SK-MEL-5 (cell line): ENCODE data around the gene ENTPD8. TPM values are rescaled to one million over a fixed set of nuclear protein-coding genes. Genes with fewer than 3 reads are reported as not detected.
"Not testable (repeated sequence)": the region's sequence is repeated elsewhere in the genome, so short reads cannot be mapped to it uniquely, and the experiment has no call there.

Source experiments
- DNase-seq: peaks from one replicate; pipeline ENCODE4 v3.0.0-alpha.2; 2016; ENCODE audit warnings: low read depth, low spot score
- in situ Hi-C: cut with HindIII; loops from 2 replicates; pipeline ENCODE4 v1.10.0; 2016; ENCODE audit warnings: low sequenced_read_pairs, high pct_unique_total_duplicates, low pct_unique_long_range_greater_than_20kb
- total RNA-seq: library from RNA; depleted of rRNA; stranded (reverse); fragments of >200 nt; shearing (Covaris generic); gene quantifications from 2 replicates; pipeline ENCODE4 v1.2.3, GENCODE V29; 2014

The ENTPD8 gene
- total RNA-seq, 1 experiment from 2014 or later = not detected

DNA sequence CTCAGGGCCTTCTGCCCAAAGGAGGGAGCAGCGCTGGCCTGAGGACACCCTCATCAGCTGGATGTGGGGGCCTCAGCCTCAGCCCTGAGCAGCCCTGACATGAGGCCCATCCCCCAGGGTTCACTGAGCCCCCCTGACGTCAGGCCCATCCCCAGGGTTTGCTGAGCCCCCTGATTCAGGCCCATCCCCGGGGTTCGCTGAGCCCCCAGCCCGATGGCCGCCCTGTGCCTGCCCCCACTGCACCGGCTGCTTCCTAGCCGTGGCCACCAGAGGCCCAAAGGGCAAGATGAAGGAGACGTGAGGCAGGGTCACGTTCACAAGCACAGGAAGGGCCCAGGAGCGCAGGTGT, 37.4 kb upstream of the ENTPD8 start:
- DNase-seq = no peak
- in situ Hi-C loops = no loop called here

DNA sequence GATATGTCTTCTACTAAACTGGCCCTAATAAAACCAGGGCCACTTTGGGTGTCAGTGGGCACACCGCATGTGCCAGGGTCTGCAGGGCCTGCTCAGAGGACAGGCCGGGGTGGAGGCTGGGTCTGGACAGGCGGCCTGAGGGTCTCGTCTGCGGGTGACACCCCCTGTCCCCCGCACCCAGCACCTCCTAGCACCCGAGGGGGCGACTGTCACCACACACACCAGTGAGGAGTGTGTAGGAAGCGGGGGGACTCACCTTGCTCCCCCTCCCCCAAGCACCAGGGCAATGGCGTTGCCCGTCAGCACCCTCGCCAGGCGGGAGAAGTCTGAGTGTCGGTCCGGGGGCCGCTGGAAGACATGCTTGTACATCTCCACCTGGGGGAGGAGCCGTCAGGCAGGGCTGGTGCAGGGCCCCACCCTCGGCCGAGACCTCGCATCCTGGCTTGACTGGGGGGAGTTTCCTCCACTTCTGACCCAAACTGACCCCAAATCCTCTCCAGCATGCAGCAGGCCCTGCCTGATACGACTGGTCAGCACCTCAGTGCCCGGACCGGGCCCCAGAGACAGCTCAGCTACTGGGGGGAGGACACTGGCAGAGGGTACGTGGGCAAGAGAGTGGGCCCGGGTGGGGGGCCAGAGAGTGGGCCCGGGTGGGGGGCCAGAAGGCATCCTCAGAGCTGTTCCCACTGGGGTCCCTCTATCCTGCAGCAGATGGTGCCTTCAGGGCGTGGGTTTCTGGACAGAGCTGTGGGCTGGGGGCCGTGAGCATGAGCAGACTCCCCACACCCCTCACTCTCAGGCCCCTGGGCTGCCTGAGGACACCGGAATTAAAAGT, 36.8 kb upstream of the ENTPD8 start:
- in situ Hi-C loops = no loop called here
- no peak for DNase-seq

DNA sequence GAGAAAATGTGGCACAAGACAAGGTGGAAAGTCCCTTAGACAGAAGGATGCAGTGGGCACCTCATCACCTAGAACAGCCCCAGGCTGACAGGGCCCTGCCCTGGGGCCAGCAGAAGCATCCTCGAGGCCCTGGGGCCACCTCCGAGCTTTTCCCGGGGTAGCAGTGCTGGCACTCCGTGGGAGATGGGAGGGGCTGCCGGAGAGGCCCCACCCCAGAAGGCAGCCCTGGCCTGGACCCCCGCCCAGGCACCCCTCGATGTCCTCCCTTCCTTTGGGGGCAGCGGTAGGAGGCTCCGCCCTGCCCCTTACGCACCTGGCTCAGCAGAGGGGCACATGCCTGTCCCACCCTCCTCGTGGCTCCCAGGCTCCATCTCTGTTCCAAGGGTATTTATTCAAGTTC, 35.7 kb upstream of the ENTPD8 start:
- DNase-seq = no peak
- in situ Hi-C loops = no loop called here

DNA sequence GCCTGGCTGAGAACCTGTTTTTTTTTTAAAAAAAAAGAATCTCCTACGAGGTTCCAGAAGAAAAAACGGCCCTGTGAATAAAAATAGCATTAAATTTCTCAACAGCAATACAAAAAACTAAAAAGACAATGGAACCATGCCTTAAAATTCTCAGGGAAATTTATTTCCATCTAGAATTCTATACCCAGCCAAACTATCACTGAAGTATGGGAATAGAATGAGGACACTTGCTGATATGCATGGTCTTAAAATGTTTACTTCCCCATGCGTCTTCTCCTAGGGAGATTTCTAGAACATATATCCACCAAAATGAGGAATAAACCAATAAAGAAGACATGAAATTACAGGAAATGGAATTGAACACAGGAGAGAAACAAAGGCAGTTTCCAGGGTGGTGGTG, 34.5 kb upstream of the ENTPD8 start:
- no peak for DNase-seq
- in situ Hi-C loops = no loop called here

DNA sequence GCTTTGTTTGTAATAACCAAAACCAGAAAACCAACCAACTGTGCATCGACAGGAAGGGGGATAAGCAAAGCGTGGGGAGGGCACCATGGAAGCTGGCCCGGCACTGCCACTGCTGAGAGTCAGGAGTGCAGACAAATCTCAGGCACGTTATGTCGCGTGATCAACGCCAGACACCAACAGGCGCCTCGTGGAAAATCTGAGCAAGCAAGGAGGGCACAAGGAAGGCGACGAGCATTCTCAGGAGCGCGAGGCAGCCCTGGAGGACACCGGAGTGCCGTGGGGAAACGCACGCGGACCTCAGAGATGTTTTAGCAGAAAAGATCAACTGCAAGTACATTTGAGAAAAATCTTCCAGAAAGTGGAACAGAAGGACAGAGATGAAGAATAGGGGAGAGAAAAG, 33.1 kb upstream of the ENTPD8 start:
- DNase-seq = no peak
- in situ Hi-C loops = no loop called here

DNA sequence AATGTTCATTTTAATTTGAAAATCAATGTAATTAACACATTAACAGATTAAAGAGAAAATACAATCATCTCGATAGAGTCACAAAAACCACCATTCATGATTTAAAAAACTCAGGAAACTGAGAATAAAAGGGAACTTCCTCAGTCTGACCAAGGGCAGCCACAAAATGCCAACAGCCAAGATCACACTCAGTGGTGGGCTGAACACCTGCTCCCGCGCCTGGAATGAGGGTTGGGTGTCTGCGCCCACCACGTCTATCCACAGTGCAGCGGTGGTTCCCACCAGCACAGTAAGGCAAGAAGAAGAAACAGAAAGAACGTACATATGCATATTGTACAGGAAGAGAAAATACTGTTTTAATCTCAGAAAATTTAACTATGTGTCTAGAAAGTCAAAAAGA, 29.6 kb upstream of the ENTPD8 start:
- in situ Hi-C loops = no loop called here
- DNase-seq = no peak

DNA sequence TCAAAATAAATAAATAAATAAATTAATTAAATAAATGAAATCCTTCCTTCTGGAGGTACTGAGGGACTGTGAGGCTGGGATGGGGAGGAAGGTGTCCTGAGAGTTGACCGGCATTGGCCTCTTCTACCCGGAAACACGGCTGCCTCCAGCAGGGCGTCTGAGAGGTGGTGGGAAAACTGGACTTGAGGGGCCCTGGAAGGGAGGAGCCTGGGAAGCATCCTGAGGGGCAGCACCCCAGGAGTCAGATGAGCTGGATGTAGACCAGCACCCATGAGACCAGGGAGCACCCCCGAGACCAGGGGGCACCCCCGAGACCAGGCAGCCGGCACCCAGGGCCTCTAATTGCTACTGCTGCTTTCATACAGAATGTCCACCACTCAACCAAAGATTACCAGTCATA, 26.7 kb upstream of the ENTPD8 start:
- in situ Hi-C loops = no loop called here
- no peak for DNase-seq

DNA sequence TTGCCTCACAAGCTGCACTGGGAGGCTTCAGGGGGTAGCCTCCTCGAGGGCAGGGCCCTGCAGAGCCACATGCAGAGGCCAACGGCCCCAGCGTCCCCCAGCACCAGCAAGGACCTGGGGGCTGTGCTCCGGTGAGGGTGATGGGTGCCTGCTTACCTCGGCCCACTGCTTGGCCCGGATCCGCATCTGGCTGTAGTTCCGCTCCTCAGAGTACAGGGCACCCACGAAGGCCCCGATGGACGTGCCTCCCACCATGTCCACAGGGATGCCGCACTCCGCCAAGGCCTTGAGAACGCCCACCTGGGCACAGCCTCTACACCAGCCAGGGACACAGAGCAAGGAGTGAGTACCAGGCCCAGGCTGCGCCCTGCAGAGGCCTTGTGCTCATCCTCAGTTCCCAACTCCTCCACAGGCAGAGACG, 26.0 kb upstream of the ENTPD8 start:
- no peak for DNase-seq
- in situ Hi-C loops = no loop called here

DNA sequence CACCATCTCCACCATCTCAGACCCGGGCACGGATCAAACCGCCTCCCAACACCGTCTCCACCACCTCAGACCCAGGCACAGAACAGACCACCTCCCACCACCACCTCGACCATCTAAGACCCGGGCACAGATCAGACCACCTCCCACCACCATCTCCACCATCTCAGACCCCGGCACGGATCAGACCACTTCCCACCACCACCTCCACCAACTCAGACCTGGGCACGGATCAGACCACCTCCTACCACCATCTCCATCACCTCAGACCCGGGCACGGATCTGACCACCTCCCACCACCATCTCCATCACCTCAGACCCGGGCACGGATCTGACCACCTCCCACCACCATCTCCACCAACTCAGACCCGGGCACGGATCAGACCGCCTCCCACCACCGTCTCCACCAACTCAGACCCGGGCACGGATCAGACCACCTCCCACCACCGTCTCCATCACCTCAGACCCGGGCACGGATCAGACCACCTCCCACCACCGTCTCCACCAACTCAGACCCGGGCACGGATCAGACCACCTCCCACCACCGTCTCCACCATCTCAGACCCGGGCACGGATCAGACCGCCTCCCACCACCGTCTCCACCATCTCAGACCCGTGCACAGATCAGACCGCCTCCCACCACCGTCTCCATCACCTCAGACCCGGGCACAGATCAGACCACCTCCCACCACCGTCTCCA, 25.4 kb upstream of the ENTPD8 start:
- in situ Hi-C loops, DNase-seq: not testable (repeated sequence)

DNA sequence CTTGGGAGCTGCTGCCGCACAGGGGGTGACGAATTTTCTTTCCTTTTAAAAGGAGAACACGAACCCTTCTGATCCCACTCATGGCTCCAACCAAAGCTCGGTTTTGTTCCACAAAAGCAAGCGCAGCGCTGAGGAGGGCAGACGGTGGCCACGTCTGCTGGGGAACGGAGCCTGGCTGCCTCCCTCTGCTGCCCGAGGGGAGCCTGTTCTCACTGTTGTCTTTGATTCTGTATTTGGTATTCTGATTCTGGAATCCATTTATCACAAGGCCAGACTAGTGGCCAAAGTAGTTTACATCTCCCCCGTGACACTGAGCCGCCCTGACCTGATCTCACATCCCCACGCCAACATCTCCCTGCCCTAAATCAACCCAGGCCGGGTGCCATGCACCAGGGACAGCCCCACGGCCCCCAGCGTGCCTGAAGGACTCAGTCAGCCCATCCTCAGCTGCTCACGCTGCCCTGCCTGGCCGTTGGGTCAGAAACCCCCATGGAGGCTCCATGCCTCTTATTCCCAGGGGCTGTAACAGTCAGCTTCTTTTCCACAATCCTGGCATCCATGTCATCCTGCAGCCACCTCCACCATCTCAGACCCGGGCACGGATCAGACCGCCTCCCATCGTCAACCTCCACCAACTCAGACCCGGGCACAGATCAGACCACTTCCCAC, 24.7 kb upstream of the ENTPD8 start:
- DNase-seq = no peak
- in situ Hi-C loops = no loop called here

DNA sequence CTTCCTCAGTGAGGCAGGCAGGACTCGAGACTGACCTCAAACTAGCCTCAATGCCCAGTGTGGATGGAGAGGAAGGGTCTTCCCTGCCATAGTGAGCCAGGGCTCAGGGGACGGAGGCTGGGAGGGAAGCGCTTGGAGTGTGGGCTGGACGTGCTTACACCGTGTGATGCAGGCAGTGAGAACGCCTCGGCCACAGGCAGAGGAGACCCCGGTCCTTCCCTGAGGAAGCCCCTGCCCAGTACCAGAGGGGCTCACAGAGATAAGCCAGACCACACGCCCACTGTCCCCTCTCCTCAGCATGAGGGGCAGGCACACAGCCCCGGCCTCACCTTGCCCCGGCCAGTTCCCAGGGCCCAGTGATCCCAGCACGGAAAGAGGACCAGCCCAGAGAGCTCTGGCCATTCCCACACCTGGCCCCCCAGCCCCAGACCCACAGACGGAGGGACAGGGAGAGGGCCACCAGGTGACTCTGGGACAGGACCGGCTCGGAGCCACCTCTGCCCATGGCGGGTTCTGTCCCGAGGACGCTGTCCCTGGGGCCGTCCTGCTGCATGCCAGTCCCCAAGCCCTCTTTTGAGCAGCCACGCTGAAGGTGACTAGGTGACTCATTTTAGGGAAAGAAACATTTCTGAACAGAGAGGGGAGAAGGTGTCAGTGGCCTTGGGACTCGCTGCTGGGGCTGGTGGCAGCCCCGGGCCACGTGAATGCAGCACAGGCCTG, 24.0 kb upstream of the ENTPD8 start:
- no peak for DNase-seq
- in situ Hi-C loops = no loop called here

DNA sequence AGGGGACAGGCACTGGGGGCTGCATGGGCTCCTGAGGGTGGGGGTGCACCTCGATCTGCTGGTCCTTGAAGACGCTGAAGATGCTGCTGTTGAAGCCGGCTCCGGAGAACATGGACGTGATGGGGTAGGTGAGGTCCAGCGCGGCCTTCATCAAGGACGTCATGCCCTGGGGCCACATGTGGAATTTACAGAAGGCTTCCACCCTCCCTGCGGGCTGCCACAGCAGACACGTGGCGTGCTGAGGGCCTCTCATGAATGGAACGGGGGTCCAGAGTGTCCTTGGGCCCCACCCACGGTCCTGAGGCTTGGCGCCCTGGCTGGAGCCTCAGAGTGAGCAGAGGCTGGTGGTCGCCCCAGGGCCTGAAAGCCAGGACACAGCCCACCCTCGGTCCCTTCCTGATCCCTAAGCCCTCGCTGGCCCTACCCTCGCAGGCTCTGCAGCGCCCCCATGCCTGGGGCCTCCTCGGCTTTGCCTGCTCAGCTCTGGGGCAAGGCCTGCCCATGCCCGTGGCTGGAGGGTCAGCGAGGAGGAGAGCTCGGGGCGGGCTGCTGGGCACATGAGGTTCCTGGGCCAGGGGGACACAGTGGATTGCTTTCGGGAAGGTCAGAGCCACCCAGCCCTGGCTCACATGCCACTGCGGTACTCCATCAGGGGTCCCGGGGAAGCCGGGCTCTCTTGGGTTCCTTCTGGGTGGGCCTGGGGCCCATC, 23.3 kb upstream of the ENTPD8 start:
- in situ Hi-C loops = no loop called here

DNA sequence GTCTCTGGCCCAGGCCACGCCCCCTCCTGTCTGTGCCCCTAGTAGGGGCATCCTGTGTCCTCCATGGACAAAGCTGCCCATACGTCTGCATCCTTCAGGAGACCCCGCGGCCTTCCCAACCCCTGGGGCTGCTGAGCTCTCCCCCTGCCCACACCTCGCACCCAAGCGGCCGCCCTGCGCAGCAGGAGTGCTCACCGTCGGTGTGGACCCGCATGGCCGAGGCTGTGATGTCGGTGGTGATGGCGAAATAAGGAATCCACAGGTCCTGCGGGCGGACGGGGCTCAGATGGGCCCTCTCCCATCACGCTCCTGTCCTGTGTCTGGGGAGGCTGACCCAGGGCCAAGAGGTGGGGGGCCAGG, 22.8 kb upstream of the ENTPD8 start:
- in situ Hi-C loops = no loop called here
- no peak for DNase-seq

More for the DNA sequence above, 23.3 kb upstream of the ENTPD8 start:
- DNase-seq = no peak

DNA sequence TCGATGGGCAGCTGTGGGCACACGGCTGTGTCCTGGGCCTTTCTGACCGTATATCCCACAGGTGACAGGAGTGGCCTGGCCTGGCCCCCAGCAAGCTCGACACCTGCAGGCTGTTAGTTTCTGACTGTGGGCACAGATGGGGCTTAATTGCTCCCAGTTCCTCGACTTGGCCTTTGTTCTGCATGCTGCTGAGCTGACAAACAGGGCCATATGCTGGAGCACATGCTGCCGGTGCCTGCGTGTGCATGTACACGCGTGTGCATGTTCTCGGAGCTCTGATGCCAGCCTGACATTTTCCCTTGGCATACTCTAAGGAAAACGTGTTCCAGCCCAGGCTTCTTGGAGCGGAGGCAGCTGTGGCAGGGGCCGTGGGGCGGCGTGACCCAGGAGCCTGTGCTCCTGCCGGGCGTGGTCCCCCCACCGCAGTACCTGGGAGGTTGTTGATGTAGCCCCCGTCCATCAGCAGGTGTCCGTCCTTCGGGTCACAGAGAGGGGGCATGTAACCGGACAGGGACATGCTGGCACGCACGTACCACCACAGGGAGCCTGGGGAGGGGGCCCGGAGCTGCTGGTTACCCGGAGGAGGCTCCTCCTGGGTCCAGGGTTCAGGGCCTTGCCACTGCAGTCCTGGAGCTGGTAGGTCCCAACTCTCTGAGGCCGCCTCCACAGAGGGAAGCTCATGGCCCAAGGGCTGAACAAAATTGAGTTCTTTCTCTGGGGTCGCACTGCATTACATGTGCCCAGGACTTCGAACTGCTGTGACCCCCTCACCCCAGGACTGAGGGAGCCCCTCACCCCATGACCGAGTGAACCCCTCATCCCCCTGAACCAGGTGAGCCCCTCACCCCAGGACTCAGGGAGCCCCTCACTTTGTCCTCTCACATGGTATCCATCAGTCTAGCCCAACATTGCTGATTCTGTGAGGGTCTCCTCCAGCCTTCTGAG, 22.1 kb upstream of the ENTPD8 start:
- in situ Hi-C loops = no loop called here
- DNase-seq = no peak

DNA sequence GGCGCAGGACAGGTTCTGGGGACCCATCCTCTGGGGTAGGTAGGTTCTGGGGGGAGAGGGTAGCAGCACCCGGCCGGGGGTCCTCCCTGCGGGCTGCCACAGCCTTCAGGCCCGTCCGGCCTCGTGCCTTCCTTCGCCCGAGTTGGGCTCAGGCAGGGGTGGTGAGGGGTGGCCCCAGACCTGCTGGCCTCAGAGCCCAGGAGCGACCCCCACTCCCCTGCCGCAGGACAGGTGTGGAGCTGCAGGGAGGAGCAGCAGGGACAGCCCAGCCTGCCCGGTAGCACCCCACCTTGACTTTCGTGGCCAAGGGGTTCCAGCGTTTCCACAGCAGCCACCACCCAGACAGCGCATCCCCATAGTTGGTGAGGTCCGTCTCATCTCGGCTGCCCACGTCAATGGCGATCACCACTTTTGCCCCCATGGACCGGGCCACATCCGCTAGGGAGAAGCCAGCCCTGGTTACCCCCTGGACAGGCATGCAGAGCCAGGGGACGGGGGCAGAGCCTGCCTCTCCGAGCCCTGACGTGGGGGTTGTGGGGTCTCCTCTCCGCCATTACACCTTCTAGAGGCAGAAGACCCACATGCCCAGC, 21.3 kb upstream of the ENTPD8 start:
- no peak for DNase-seq
- in situ Hi-C loops = no loop called here

DNA sequence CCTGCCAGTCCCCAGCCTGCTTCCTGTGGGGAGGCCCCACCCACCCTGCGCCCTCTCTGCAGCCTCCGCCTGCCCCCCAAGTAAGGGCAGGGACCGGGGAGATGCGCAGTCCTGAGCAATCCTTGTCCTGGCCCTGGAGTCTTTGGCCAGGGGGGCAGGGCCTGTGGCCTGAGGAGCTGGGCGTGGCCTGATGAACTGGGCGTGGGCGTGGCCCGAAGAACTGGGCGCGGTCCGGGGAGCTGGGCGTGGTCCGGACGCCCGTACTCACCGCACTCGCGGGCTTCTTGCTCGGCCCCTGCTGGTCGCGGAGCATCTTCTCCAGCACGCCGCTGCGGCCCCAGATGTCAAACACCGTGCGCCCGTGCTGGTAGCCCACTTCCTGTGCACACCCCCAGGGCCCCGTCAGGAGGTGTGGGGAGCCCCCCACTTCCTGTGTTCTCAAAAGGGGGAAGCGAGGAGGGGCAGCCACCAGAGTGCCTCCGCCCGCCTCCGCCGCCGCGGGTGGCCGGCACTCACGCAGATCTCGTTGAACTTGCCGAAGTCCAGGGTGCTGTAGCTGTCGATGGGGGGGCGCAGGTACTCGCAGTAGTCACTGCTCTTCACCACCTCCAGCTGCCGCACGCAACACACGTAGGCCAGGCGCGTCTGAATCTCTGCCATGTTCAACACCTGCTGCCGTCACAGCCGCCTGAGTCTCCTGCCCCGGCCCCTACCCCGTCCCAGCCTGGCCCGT, 20.7 kb upstream of the ENTPD8 start:
- no peak for DNase-seq
- in situ Hi-C loops = no loop called here
